Activated CD4-positive, alpha-beta T cell treated with anti-CD3 and anti-CD28 coated beads, Interleukin-2, amount 50 U/mL, for 48 hours (primary cell): ENCODE measurements around the gene NMNAT3.
"Not testable (repeated sequence)": the region's sequence is repeated elsewhere in the genome, so short reads cannot be mapped to it uniquely, and the experiment has no call there.

Experiments used
- DNase-seq, 2 experiments: peaks; one replicate each; pipeline ENCODE4 v3.0.0-alpha.2; 2020

Gene NMNAT3

GRCh38 chr3:139633511-139633910 lies 44.3 kb downstream of the NMNAT3 start:
- no peak for DNase-seq

- DNase-seq: no peak
These were observed 47.2 kb downstream of the NMNAT3 start for GRCh38 chr3:139630542-139630941.

- peak; percentile 7 to 9 for DNase-seq
These were observed 48.7 kb downstream of the NMNAT3 start for GRCh38 chr3:139629033-139629432.

DNA sequence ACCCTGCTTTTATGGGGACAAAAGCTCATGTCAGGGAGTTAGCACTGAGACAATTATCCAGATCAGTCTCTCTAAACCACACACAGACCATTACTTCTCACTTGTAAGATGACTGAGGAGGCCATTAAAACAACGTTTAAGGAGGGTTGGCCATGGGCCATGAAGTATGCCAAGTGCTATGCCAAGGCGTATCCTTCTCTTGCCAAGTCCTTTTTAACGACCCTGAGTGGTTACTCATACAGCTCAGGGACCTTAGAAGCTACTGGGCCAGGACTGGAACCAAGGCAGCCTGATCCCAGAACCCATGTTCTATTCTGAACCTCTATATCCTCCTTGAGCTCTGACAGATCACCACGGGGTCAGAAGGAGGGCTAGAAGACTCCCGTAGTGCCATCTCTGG lies 50.0 kb downstream of the NMNAT3 start:
- no peak for DNase-seq

DNA sequence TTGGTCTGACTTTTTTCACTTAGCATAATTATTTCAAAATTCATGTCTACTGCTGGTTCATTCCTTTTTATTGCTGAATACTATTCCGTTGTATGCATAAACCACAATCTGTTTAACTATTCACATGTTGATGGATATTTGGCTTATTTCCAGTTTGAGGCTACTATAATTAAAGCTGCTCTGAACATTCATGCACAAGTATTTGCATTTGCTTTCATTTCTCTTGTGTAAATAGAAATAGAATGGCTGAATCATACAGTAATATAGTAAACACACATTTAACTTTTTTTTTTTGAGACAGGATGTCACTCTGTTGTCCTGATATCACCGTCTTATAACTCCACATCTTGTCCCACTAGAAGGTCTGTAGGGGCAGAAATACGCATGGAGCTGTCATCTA lies 57.3 kb downstream of the NMNAT3 start:
- DNase-seq: no peak

GRCh38 chr3:139619484-139619883 lies 58.3 kb downstream of the NMNAT3 start:
- DNase-seq: no peak

DNA sequence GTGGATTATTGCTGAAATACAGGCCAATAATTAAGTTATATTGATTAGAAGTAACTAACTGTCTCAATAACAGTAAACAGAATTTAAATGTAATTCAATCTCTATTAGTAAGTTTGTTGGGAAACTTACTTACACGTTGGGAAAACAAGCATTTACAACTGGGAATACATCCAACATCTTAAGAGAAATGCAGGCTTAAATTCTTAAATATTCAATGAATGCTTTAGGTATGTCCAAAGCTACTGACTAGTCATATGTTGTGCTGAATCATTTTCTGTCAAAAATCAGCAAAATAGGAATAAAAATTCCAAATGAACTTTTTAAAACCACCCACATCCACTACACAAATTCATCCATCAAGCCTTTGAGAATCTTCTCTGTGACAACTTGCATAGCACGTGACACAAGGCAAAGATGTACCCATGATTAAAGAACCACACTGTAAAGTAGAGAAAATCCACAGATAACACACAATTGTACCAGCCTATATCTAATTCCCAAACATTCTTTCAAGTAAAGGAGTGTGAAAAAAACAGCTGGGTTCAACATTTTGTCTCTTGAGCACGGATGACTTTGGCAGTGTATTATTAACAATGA lies 60.0 kb downstream of the NMNAT3 start:
- DNase-seq: no peak

GRCh38 chr3:139611528-139611927 lies 66.2 kb downstream of the NMNAT3 start:
- DNase-seq: no peak

- DNase-seq: no peak
These were observed 66.9 kb downstream of the NMNAT3 start for GRCh38 chr3:139610886-139611285.

DNA sequence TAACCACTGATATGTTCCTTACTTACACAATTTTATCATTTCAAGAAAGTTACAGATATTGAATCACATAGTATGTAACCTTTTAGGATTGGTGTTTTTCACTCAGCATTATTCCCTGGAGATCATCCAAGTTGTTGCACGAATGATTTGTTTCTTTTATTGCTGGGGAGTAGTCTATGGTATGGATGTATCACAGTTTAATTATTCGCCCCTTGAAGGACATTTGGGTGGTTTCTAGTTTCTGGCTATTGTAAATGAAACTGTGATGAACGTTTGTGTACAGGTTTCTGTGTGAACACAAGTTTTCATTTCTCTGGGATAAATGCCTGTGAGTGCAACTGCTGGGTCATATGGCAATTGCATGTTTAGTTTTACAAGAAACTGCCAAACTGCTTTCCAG lies 68.8 kb downstream of the NMNAT3 start:
- no peak for DNase-seq

GRCh38 chr3:139608108-139608380 lies 69.7 kb downstream of the NMNAT3 start:
- no peak for DNase-seq

GRCh38 chr3:139607257-139608107 lies 70.3 kb downstream of the NMNAT3 start:
- no peak for DNase-seq

DNA sequence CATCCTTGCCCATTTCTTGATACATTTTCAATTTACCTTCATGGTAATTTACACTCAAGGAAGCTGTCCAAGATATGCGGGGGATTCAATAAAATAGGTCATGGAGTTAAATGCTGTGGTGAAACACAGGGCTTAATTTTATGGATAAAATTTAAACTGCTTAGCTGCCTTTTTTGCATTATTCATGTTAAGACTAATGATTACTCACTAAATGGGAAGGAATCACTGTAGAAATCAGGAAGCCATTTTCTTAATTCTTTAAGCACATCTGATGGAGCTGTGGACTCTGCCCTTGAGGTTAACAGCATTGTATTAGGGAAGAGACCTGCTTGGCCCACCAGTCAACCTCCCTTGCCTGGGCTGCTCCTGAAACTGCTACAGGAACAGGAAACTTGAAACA lies 75.8 kb downstream of the NMNAT3 start:
- no peak for DNase-seq

- DNase-seq: no peak
These were observed 76.4 kb downstream of the NMNAT3 start for GRCh38 chr3:139601191-139601961.

DNA sequence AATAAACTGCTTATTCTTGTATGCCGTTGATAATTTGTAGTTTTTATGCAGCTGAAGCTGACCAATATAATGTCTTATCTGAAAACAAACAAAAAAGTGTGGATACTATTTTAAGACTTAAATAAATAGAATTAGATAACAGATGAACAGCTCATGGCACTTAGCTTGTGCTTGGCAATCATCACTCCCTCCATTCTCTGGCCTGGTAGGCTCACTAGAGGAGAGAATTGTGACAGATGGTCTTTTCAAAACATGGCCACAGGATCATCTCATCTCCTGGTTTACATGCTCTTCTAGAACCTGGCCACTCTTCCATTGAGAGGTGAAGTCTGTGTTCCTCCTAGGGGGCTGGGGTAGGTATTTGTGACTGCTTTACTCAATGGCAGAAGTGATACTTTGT lies 79.8 kb downstream of the NMNAT3 start:
- DNase-seq: no peak

DNA sequence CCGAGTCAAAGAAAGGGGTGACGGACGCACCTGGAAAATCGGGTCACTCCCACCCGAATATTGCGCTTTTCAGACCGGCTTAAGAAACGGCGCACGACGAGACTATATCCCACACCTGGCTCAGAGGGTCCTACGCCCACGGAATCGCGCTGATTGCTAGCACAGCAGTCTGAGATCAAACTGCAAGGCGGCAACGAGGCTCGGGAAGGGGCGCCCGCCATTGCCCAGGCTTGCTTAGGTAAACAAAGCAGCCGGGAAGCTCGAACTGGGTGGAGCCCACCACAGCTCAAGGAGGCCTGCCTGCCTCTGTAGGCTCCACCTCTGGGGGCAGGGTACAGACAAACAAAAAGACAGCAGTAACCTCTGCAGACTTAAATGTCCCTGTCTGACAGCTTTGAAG lies 86.6 kb downstream of the NMNAT3 start:
- DNase-seq: not testable (repeated sequence)

DNA sequence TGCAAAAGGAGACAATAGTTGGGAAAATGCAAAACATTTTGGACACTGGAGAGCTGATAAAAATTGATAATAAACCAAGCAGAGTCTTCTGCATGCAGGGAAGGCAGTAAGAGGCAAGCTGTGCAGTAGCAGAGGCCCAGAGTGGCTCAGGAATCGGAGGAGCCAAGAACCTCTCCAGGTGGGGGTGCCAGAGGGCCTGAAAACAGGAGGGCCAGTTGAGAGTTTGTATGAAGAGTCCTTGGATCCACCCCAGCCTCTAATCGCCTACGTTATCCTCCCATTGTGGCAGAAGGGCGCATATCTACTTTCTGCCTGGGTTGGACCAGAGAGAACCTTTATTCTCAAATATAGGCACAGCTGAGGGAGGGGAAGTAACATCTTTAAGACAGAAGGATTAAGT lies 89.3 kb downstream of the NMNAT3 start:
- DNase-seq: no peak

DNA sequence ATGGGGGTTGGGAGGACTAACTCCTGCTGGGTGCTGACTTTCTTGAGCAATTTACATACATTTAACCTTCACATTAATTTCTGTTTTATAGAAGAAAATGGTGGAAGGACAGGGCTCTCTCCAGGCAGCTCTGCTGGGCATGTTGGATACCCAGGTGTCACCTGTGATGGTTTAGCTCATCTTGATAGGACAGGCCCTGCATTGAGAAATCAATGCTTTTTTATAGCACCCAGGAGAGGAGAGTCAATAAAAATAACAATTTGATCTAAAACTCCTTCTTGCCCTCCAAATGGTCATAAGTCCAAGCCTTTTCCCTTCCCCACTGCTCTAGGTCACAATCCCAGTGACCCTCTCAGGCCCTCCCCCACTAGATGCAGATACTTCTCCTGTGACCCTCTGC lies 90.0 kb downstream of the NMNAT3 start:
- DNase-seq: no peak

GRCh38 chr3:139586420-139587017 lies 91.3 kb downstream of the NMNAT3 start:
- no peak for DNase-seq

DNA sequence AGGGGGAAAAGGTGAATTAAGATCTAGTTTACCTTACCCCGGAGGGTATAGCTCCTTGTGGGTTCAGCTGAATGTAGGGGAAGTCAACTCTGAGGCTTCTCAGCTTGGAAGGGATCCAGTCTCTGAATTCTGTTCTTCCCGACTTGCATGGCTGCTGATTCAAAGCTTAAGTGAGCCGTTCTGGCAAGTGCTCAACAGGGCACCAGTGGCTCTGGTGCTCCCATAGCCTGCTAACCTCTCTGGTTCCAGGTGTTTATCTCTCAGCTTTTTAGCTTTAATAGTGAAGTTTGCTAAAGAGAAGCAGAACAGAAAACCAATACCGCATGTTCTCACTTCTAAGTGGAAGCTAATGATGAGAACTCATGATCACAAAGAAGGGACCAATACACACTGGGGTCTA lies 92.0 kb downstream of the NMNAT3 start:
- no peak for DNase-seq

GRCh38 chr3:139583651-139584050 lies 94.1 kb downstream of the NMNAT3 start:
- not testable (repeated sequence) for DNase-seq

GRCh38 chr3:139578783-139579182 lies 99.0 kb downstream of the NMNAT3 start:
- no peak for DNase-seq

GRCh38 chr3:139577909-139578308 lies 99.9 kb downstream of the NMNAT3 start:
- DNase-seq: no peak

DNA sequence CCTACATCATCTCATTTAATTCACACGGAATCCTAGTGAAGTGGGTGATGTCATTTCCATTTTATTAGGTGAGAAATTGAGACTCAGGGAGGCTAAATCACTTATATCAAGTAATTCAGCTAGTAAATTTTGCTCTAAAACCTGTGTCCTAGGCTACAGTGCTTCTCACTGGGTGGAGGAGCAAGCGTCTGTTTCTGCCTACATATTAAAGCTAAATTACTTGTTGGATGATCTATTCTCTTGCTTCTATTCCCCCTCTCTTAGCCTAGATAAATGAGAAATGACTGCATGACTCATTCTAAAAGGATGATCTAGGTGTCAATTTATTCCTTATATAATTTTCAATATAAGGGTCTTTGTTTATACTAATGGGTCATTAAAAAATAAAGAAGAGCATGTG lies 100.4 kb downstream of the NMNAT3 start:
- DNase-seq: no peak
